Natural killer cell (primary cell): ENCODE data around the gene DLG1. TPM values are rescaled to one million over a fixed set of nuclear protein-coding genes. Genes with fewer than 3 reads are reported as not detected.

Source experiments
- ATAC-seq, 3 donors: fragments of 150-1000 bp in 2 of 3; fragments of 200-7000 bp in 1 of 3; cut with Tn5 transposase; 1 replicate in 1 of 3; 2 replicates in 2 of 3; pipeline ENCODE4 v1.10.0; 2021; ENCODE audit warnings: mild to moderate bottlenecking in 2 of 3, moderate library complexity in 2 of 3
- DNase-seq, 2 donors: peaks; one replicate each; pipeline versions ENCODE4 v3.0.0 to v3.0.0-alpha.2; 2013 to 2021; ENCODE audit warnings: mixed read lengths in 1 of 2
- H3K27ac ChIP-seq: one replicate; pipeline ENCODE4 v1.5.1; 2013; ENCODE audit warnings: mild to moderate bottlenecking, low read length
- H3K27me3 ChIP-seq: one replicate; pipeline ENCODE4 v1.6.1; 2013; ENCODE audit warnings: low read length; ENCODE audit not compliant: control insufficient read depth, insufficient read depth
- H3K36me3 ChIP-seq: one replicate; pipeline ENCODE4 v1.6.1; 2013; ENCODE audit warnings: low read length; ENCODE audit not compliant: control insufficient read depth, insufficient read depth
- H3K4me1 ChIP-seq: one replicate; pipeline ENCODE4 v1.6.1; 2013; ENCODE audit warnings: low read length; ENCODE audit not compliant: control insufficient read depth, insufficient read depth
- H3K4me3 ChIP-seq: one replicate; pipeline ENCODE4 v1.5.1; 2013; ENCODE audit warnings: low read length
- H3K9me3 ChIP-seq: one replicate; pipeline ENCODE4 v1.6.1; 2013; ENCODE audit warnings: low read length; ENCODE audit not compliant: control insufficient read depth, insufficient read depth
- H3K27ac Mint-ChIP-seq, 2 donors: one replicate each; pipeline ENCODE4 v1.8.0; 2022; ENCODE audit warnings: mild to moderate bottlenecking in 2 of 2, mixed read lengths in 2 of 2, moderate library complexity in 1 of 2
- H3K27me3 Mint-ChIP-seq, 2 donors: one replicate each; pipeline ENCODE4 v1.8.0; 2022; ENCODE audit warnings: low read depth in 2 of 2, mixed read lengths in 2 of 2
- H3K36me3 Mint-ChIP-seq: one replicate; pipeline ENCODE4 v1.8.0; 2022; ENCODE audit warnings: mixed read lengths
- H3K4me1 Mint-ChIP-seq, 2 donors: one replicate each; pipeline ENCODE4 v1.8.0; 2022; ENCODE audit warnings: mixed read lengths in 2 of 2
- H3K4me3 Mint-ChIP-seq: one replicate; pipeline ENCODE4 v1.8.0; 2022; ENCODE audit warnings: mild to moderate bottlenecking, moderate library complexity, mixed read lengths
- H3K9me3 Mint-ChIP-seq, 2 donors: one replicate each; pipeline ENCODE4 v1.8.0; 2022; ENCODE audit warnings: mixed read lengths in 2 of 2
- CTCF ChIP-seq: fragments of 200-600 bp; IDR thresholded peaks from one replicate; pipeline ENCODE4 v1.8.0; 2022; ENCODE audit warnings: antibody characterized with exemption
- WGBS: methylation state at CpG from one replicate; pipeline ENCODE4 v1.1.7; 2013; ENCODE audit warnings: missing lambda C conversion rate; ENCODE audit not compliant: insufficient coverage; 5-methylcytosine and 5-hydroxymethylcytosine counted together
- intact Hi-C: fragments of 100-400 bp; cut with micrococcal nuclease; formaldehyde crosslinking; loops from one replicate; pipeline ENCODE4 v1.14.2; 2022
- total RNA-seq, 4 donors: library from RNA; stranded (reverse); fragments of 120-200 nt in 1 of 4; gene quantifications; one replicate each; pipeline versions ENCODE4 v1.2.3 to v1.2.4, GENCODE V29; 2013 to 2022

The DLG1 gene
- total RNA-seq, 3 donors from 2014 or later (not counting 1 experiment from before 2014, with no cell fraction given): 82.0 to 91.8 (median 89.0) TPM

GRCh38 chr3:197001106-197001971, 297.1 kb downstream of the DLG1 start:
- intact Hi-C loops: no loop called here

DNA sequence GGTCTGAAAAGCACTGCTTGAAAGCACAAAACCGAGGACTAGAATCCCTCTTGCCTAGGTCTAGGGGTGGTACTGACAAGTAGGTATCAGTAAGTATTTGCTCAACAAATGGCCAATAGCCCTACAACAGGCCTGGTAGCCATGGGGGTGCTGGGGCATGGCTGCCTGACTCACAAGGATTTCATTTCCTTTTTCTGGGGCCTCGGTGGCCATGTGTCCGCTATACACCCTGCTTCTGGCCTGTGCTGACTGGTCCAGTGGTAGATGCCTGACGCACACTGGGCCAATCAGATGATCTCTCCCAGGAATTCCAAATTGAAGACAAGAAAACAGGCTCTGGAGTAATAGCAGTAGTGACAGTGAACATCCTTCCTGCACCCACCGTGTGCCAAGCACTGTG, 298.2 kb downstream of the DLG1 start:
- H3K9me3 Mint-ChIP-seq: no peaks in the 10 kb centered on the region
- H3K27ac Mint-ChIP-seq: no peak overlapping the region
- peaks cover 0 to 5% of the 10 kb centered on the region in 2 donors for H3K27me3 Mint-ChIP-seq
- TF ChIP-seq CTCF: no peak
- no peaks in the 10 kb centered on the region for H3K36me3 Mint-ChIP-seq
- Histone ChIP-seq H3K4me1 (peaks cover 13% of the 10 kb centered on the region), H3K4me3 (no peak overlapping the region), H3K9me3 (no peaks in the 10 kb centered on the region), H3K27me3 (no peaks in the 10 kb centered on the region), H3K36me3 (no peaks in the 10 kb centered on the region), H3K27ac (no peak overlapping the region)
- DNase-seq (no peak), ATAC-seq (no peak)
- 88% methylated on average over 5 of the region's 5 CpGs for WGBS
- no peak overlapping the region for H3K4me3 Mint-ChIP-seq
- H3K4me1 Mint-ChIP-seq: peaks cover 0 to 14% of the 10 kb centered on the region in 2 donors
- intact Hi-C loops: no loop called here

More at GRCh38 chr3:197001106-197001971, 297.1 kb downstream of the DLG1 start:
- WGBS: 92% methylated on average over 16 of the region's 20 CpGs
- Mint-ChIP-seq H3K36me3 (no peaks in the 10 kb centered on the region), H3K27me3 (peaks cover 0 to 7% of the 10 kb centered on the region in 2 donors), H3K9me3 (no peaks in the 10 kb centered on the region), H3K4me1 (peaks cover 0 to 14% of the 10 kb centered on the region in 2 donors), H3K4me3 (peak overlapping the region; percentile 87), H3K27ac (peak overlapping the region; percentile 39 to 73)
- Histone ChIP-seq H3K4me3 (no peak overlapping the region), H3K27me3 (no peaks in the 10 kb centered on the region), H3K27ac (no peak overlapping the region), H3K9me3 (no peaks in the 10 kb centered on the region), H3K4me1 (peaks cover 13% of the 10 kb centered on the region), H3K36me3 (no peaks in the 10 kb centered on the region)
- no peak for TF ChIP-seq CTCF
- ATAC-seq: no peak
- DNase-seq: no peak

GRCh38 chr3:196998966-196999760, 299.2 kb downstream of the DLG1 start:
- DNase-seq (no peak), ATAC-seq (no peak)
- H3K27ac Mint-ChIP-seq: no peak overlapping the region
- Histone ChIP-seq H3K9me3 (no peaks in the 10 kb centered on the region), H3K4me1 (peaks cover 13% of the 10 kb centered on the region), H3K27ac (no peak overlapping the region), H3K27me3 (no peaks in the 10 kb centered on the region), H3K4me3 (no peak overlapping the region), H3K36me3 (no peaks in the 10 kb centered on the region)
- H3K4me1 Mint-ChIP-seq: peaks cover 0 to 14% of the 10 kb centered on the region in 2 donors
- intact Hi-C loops: no loop called here
- H3K4me3 Mint-ChIP-seq: no peak overlapping the region
- no peak for TF ChIP-seq CTCF
- no peaks in the 10 kb centered on the region for H3K27me3 Mint-ChIP-seq
- no peaks in the 10 kb centered on the region for H3K9me3 Mint-ChIP-seq
- 94% methylated on average over 21 of the region's 21 CpGs for WGBS
- no peaks in the 10 kb centered on the region for H3K36me3 Mint-ChIP-seq
